Measurements from ENCODE around the gene CFAP410. TPM values are rescaled to one million over a fixed set of nuclear protein-coding genes. Genes with fewer than 3 reads are reported as not detected.
A peak's percentile ranks its signal among the peaks of the same experiment; 100 is the strongest.

CFAP410 gene
- total and polyA plus RNA-seq, 10 donors = 26.2 to 79.8 (median 33.0) TPM

GRCh38 chr21:44337941-44338895 is 972 bp downstream of the CFAP410 start:
- WGBS, 5 donors = 14 to 34% (median 26%) methylated on average over 16 to 43 of the region's 47 CpGs
- Histone ChIP-seq H3K27me3 (replicated peaks in 1 of 7) (no peaks in the 10 kb centered on the region), H3K4me3 (peak overlapping the region in 5 of 8 donors; percentile 29 to 76 (median 63)), H3K27ac (peak overlapping the region; percentile 16 to 98 (median 94)), H3K9me3 (no peaks in the 10 kb centered on the region), H3K36me3 (peaks cover 0 to 36% (median 10%) of the 10 kb centered on the region in 6 donors), H3K4me1 (peaks cover 9 to 31% (median 18%) of the 10 kb centered on the region in 6 donors)
- intact Hi-C loops (cut with DNase I; ENCODE audit: low total_unique reads) = loop anchor here (10.0 kb wide), 1 partner anchor 97 kb away; no protein-coding TSS in a partner anchor
- TF ChIP-seq POLR2AphosphoS5 (IDR thresholded peaks at IDR 0.05) = peak in 2 of 3 donors; percentile 29 to 41
- TF ChIP-seq, protein P1, sequence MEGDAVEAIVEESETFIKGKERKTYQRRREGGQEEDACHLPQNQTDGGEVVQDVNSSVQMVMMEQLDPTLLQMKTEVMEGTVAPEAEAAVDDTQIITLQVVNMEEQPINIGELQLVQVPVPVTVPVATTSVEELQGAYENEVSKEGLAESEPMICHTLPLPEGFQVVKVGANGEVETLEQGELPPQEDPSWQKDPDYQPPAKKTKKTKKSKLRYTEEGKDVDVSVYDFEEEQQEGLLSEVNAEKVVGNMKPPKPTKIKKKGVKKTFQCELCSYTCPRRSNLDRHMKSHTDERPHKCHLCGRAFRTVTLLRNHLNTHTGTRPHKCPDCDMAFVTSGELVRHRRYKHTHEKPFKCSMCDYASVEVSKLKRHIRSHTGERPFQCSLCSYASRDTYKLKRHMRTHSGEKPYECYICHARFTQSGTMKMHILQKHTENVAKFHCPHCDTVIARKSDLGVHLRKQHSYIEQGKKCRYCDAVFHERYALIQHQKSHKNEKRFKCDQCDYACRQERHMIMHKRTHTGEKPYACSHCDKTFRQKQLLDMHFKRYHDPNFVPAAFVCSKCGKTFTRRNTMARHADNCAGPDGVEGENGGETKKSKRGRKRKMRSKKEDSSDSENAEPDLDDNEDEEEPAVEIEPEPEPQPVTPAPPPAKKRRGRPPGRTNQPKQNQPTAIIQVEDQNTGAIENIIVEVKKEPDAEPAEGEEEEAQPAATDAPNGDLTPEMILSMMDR (IDR thresholded peaks at IDR 0.05 in 8 of 11, conservative IDR thresholded peaks at IDR 0.05 in 3 of 11) = peak in 5 of 11 experiments; percentile 15 to 31 (median 21)
- no peak for TF ChIP-seq POLR2A (IDR thresholded peaks at IDR 0.05)
- peak; percentile 93 for DNase-seq

DNA sequence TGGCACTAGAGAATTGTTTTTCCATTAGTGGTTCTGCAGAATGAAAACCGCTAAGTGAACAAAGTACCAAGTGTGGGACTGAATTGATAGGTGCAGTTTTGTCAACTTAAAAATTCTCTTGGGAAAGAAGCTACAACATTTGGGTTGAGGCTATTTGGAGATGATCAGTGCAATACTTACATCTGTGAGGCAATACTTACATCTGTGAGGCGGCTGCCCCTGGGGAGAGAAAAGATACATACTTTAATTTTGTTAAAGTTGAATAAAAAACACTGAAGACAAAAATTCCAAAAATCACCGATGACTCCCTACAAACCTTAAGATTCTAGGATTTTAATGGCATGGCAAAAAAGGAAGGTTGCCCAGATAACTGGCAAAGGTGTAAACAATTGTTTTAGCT is 1.7 kb downstream of the CFAP410 start:
- TF ChIP-seq POLR2A (IDR thresholded peaks at IDR 0.05) (no peak), POLR2AphosphoS5 (IDR thresholded peaks at IDR 0.05) (no peak)
- TF ChIP-seq, protein P1 (IDR thresholded peaks at IDR 0.05 in 8 of 11, conservative IDR thresholded peaks at IDR 0.05 in 3 of 11) = no peak
- no peak for DNase-seq
- peak overlapping the region in 7 of 8 donors; percentile 16 to 98 (median 95) for H3K27ac ChIP-seq
- no peaks in the 10 kb centered on the region for H3K27me3 ChIP-seq (replicated peaks in 1 of 7)
- H3K4me1 ChIP-seq = peaks cover 9 to 31% (median 18%) of the 10 kb centered on the region in 6 donors
- no peaks in the 10 kb centered on the region for H3K9me3 ChIP-seq
- no peak overlapping the region for H3K4me3 ChIP-seq
- WGBS, 5 donors = 73 to 85% (median 82%) methylated on average over 3 of the region's 3 CpGs
- H3K36me3 ChIP-seq = peaks cover 0 to 44% (median 15%) of the 10 kb centered on the region in 6 donors
- intact Hi-C loops (cut with DNase I; ENCODE audit: low total_unique reads) = loop anchor here (10.0 kb wide), 1 partner anchor 97 kb away; no protein-coding TSS in a partner anchor

GRCh38 chr21:44335266-44336059 is 3.7 kb downstream of the CFAP410 start:
- H3K27ac ChIP-seq = no peak overlapping the region
- TF ChIP-seq POLR2A (IDR thresholded peaks at IDR 0.05) = no peak
- TF ChIP-seq, protein P1 (IDR thresholded peaks at IDR 0.05 in 8 of 11, conservative IDR thresholded peaks at IDR 0.05 in 3 of 11) = no peak
- TF ChIP-seq POLR2AphosphoS5 (IDR thresholded peaks at IDR 0.05) = peak in 1 of 3 donors; percentile 26
- no peak for DNase-seq
- intact Hi-C loops (cut with DNase I; ENCODE audit: low total_unique reads) = loop anchor here (10.0 kb wide), 1 partner anchor 99 kb away; no protein-coding TSS in a partner anchor
- peaks cover 9 to 27% (median 17%) of the 10 kb centered on the region in 6 donors for H3K4me1 ChIP-seq
- H3K4me3 ChIP-seq = no peak overlapping the region
- H3K36me3 ChIP-seq = peaks cover 0 to 63% (median 24%) of the 10 kb centered on the region in 6 donors
- whole genome bisulfite sequencing, 5 donors = 94 to 96% (median 95%) methylated on average over 15 to 23 of the region's 24 CpGs
- H3K9me3 ChIP-seq = no peaks in the 10 kb centered on the region
- no peaks in the 10 kb centered on the region for H3K27me3 ChIP-seq (replicated peaks in 1 of 7)

All from spleen (tissue), 11 donors.